Keratinocyte (primary cell): ENCODE data around the gene LCA5. TPM values are rescaled to one million over a fixed set of nuclear protein-coding genes. Genes with fewer than 3 reads are reported as not detected.

Source experiments
- DNase-seq: peaks from one replicate; pipeline ENCODE4 v3.0.0-alpha.2; 2011; ENCODE audit warnings: low read depth, missing footprints, low spot score
- FAIRE-seq: peaks from 2 replicates; lab custom pipeline; 2011; peaks lifted over from hg19 to GRCh38; lab: Jason Lieb, UNC
- H2AFZ ChIP-seq: 2 replicates; pipeline ENCODE4 v1.6.0; 2012; ENCODE audit warnings: low read length, control low read depth, inconsistent platforms; ENCODE audit not compliant: control insufficient read depth
- H3K27ac ChIP-seq: 2 replicates; pipeline ENCODE4 v1.5.1; 2011; ENCODE audit warnings: low read length; ENCODE audit not compliant: control insufficient read depth, insufficient read depth
- H3K27me3 ChIP-seq: 3 replicates; pipeline ENCODE4 v1.6.0; 2011; ENCODE audit warnings: low read length; ENCODE audit not compliant: control insufficient read depth, insufficient read depth; ENCODE audit errors: extremely low read depth
- H3K36me3 ChIP-seq, 2 experiments: 2 replicates in 1 of 2; 3 replicates in 1 of 2; pipeline ENCODE4 v1.5.1; 2011; ENCODE audit warnings: low read length in 2 of 2, mild to moderate bottlenecking in 1 of 2; ENCODE audit not compliant: control insufficient read depth in 2 of 2, insufficient read depth in 2 of 2; ENCODE audit errors: extremely low read depth in 1 of 2
- H3K4me1 ChIP-seq: 3 replicates; pipeline ENCODE4 v1.5.1; 2011; ENCODE audit warnings: low read length; ENCODE audit not compliant: control insufficient read depth, insufficient read depth; ENCODE audit errors: extremely low read depth
- H3K4me2 ChIP-seq: 3 replicates; pipeline ENCODE4 v1.6.0; 2011; ENCODE audit warnings: low read depth, low read length; ENCODE audit not compliant: control insufficient read depth, insufficient read depth; ENCODE audit errors: extremely low read depth
- H3K4me3 ChIP-seq, 3 experiments: fragments of 200-600 bp in 1 of 3; sonication (generic) in 1 of 3; 2 replicates in 2 of 3; 3 replicates in 1 of 3; pipeline ENCODE4 v1.5.1; 2011 to 2016; ENCODE audit warnings: low read length in 3 of 3, mild to moderate bottlenecking in 3 of 3, control low read depth in 2 of 3, inconsistent platforms in 1 of 3, low read depth in 1 of 3, mixed read lengths in 1 of 3, mixed run types in 1 of 3, moderate library complexity in 1 of 3; ENCODE audit not compliant: control insufficient read depth in 2 of 3, insufficient read depth in 2 of 3; ENCODE audit errors: extremely low read depth in 1 of 3
- H3K79me2 ChIP-seq: 2 replicates; pipeline ENCODE4 v1.6.0; 2012; ENCODE audit warnings: low read length; ENCODE audit not compliant: control insufficient read depth, insufficient read depth
- H3K9ac ChIP-seq: 3 replicates; pipeline ENCODE4 v1.6.0; 2011; ENCODE audit warnings: low read length; ENCODE audit not compliant: control insufficient read depth, insufficient read depth; ENCODE audit errors: extremely low read depth
- H3K9me1 ChIP-seq: 3 replicates; pipeline ENCODE4 v1.6.0; 2011; ENCODE audit warnings: low read length; ENCODE audit not compliant: control insufficient read depth, insufficient read depth; ENCODE audit errors: extremely low read depth
- H3K9me3 ChIP-seq: 2 replicates; pipeline ENCODE4 v1.5.1; 2012; ENCODE audit warnings: low read depth, low read length; ENCODE audit not compliant: control insufficient read depth
- H4K20me1 ChIP-seq: 3 replicates; pipeline ENCODE4 v1.6.0; 2011; ENCODE audit warnings: low read length; ENCODE audit not compliant: control insufficient read depth, insufficient read depth; ENCODE audit errors: extremely low read depth
- CTCF ChIP-seq, 3 experiments: IDR thresholded peaks in 1 of 3; conservative IDR thresholded peaks in 1 of 3; optimal IDR thresholded peaks in 1 of 3; 2 replicates in 2 of 3; 3 replicates in 1 of 3; pipeline versions ENCODE3 to v1.5.1; 2011; ENCODE audit warnings: low read length in 3 of 3, mild to moderate bottlenecking in 3 of 3, moderate library complexity in 2 of 3, control low read depth in 1 of 3, inconsistent platforms in 1 of 3; ENCODE audit not compliant: insufficient read depth in 2 of 3; ENCODE audit errors: extremely low read depth in 1 of 3
- EZH2 ChIP-seq: IDR thresholded peaks from one replicate; pipeline ENCODE4 v1.6.1; 2012; ENCODE audit warnings: inconsistent platforms, mild to moderate bottlenecking, low read length, moderate library complexity
- dilution Hi-C: fragments of 300-500 bp; cut with MboI; formaldehyde crosslinking; loops from one replicate; pipeline ENCODE4 v1.7.0; 2020; ENCODE audit warnings: low sequenced_read_pairs; ENCODE audit not compliant: extremely low pct_ligation_motif_present
- polyA plus RNA-seq, 5 experiments: library from polyadenylated mRNA; depleted of rRNA in 3 of 5; stranded (reverse) in 3 of 5; stranded (forward) in 1 of 5; unstranded in 1 of 5; fragments of >200 nt; gene quantifications; 1 replicate in 1 of 5; 2 replicates in 3 of 5; 3 replicates in 1 of 5; pipeline versions ENCODE4 v1.2.1 to v1.2.3, GENCODE V29; 2011 to 2012; ENCODE audit warnings: missing spikeins in 2 of 5, low read depth in 1 of 5, low replicate concordance in 1 of 5

The LCA5 gene
- polyA plus RNA-seq, 1 donor (not counting 4 experiments of a cell fraction or from before 2014, with no cell fraction given) = 1.6 TPM

DNA sequence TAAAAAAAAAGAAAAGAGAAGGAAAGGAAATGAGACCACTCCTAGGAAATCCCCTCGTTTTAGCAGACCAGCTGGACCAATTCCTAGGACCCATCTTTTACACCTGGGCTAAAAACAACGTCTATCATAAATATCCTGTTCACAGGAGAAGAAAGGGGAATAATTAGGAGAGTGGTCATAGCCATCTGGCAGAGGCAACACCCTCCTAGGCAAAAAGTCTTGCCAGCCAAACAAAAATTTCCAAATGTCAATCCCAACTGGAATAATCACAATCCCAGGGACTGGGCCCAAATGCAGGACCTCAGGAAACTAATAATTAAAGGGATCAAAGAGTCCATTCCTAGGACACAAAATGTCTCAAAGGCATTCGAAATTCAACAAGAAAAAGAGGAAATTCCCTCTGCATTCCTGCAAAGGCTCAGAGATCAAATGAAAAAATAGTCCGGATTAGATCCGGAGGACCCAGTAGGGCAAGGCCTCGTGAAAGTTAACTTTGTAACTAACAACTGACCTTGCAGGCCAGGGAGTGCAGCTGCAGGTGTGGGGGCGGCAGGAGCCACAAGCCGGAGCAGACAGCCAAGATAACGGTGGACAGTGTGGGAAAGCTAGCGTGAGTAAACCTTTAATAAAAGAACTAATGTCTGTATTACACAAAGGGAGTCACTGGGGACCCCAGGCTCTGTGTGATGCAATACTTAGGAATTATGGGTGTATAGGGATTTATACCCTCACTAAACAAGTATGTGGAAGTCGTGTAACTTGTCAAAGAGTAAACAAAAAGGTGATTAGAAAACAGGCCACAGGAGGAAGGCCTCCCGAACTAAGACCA lies 11.7 kb downstream of the LCA5 start:
- Histone ChIP-seq H3K9me1 (no peaks in the 10 kb centered on the region), H3K27ac (no peak overlapping the region), H3K9me3 (no peaks in the 10 kb centered on the region), H2AFZ (no peak overlapping the region), H3K4me3 (no peak overlapping the region), H3K79me2 (no peaks in the 10 kb centered on the region), H3K9ac (no peak overlapping the region), H3K27me3 (no peaks in the 10 kb centered on the region), H4K20me1 (no peaks in the 10 kb centered on the region), H3K4me2 (no peak overlapping the region), H3K4me1 (no peaks in the 10 kb centered on the region), H3K36me3 (no peaks in the 10 kb centered on the region)
- FAIRE-seq (no peak), DNase-seq (no peak)
- dilution Hi-C loops = no loop called here
- TF ChIP-seq CTCF (optimal IDR thresholded peaks at IDR 0.05 in 1 of 3, IDR thresholded peaks at IDR 0.05 in 1 of 3, conservative IDR thresholded peaks at IDR 0.05 in 1 of 3; ENCODE audit: extremely low read depth in 1 of 3, insufficient read depth in 2 of 3, low read length in 3 of 3) (no peak), EZH2 (no peak)

- Histone ChIP-seq H2AFZ (no peak overlapping the region), H4K20me1 (no peaks in the 10 kb centered on the region), H3K27me3 (no peaks in the 10 kb centered on the region), H3K9me1 (no peaks in the 10 kb centered on the region), H3K4me2 (no peak overlapping the region), H3K79me2 (no peaks in the 10 kb centered on the region), H3K36me3 (no peaks in the 10 kb centered on the region), H3K4me3 (no peak overlapping the region), H3K9me3 (no peaks in the 10 kb centered on the region), H3K9ac (no peak overlapping the region), H3K27ac (no peak overlapping the region), H3K4me1 (no peaks in the 10 kb centered on the region)
- FAIRE-seq (no peak), DNase-seq (no peak)
- no peak for TF ChIP-seq EZH2
- no peak for TF ChIP-seq CTCF (optimal IDR thresholded peaks at IDR 0.05 in 1 of 3, IDR thresholded peaks at IDR 0.05 in 1 of 3, conservative IDR thresholded peaks at IDR 0.05 in 1 of 3; ENCODE audit: extremely low read depth in 1 of 3, insufficient read depth in 2 of 3, low read length in 3 of 3)
- dilution Hi-C loops = no loop called here
These were observed 13.2 kb downstream of the LCA5 start for GRCh38 chr6:79524065-79524464.
